Activated naive CD8-positive, alpha-beta T cell treated with anti-CD3 and anti-CD28 coated beads, Interleukin-2, amount 50 U/mL, for 24 hours (primary cell): Measurements from ENCODE around the gene DUS2.
A peak's percentile ranks its signal among the peaks of the same experiment; 100 is the strongest.
"Not testable (repeated sequence)": the region's sequence is repeated elsewhere in the genome, so short reads cannot be mapped to it uniquely, and the experiment has no call there.

Source experiments
- ATAC-seq: fragments of 150-1000 bp; cut with Tn5 transposase; one replicate; pipeline ENCODE4 v1.10.0; 2021
- DNase-seq: peaks from one replicate; pipeline ENCODE4 v3.0.0; 2021
- H3K27ac Mint-ChIP-seq: one replicate; pipeline ENCODE4 v1.8.0; 2021; ENCODE audit warnings: mild to moderate bottlenecking, mixed read lengths
- H3K27me3 Mint-ChIP-seq: one replicate; pipeline ENCODE4 v1.8.0; 2021; ENCODE audit warnings: mixed read lengths
- H3K36me3 Mint-ChIP-seq: one replicate; pipeline ENCODE4 v1.8.0; 2021; ENCODE audit warnings: low read depth, mixed read lengths
- H3K4me1 Mint-ChIP-seq: one replicate; pipeline ENCODE4 v1.8.0; 2021; ENCODE audit warnings: mixed read lengths
- H3K4me3 Mint-ChIP-seq: one replicate; pipeline ENCODE4 v1.8.0; 2021; ENCODE audit warnings: mild to moderate bottlenecking, moderate library complexity, mixed read lengths
- H3K9me3 Mint-ChIP-seq: one replicate; pipeline ENCODE4 v1.8.0; 2021; ENCODE audit warnings: mixed read lengths

DUS2 gene

GRCh38 chr16:68096491-68096890 is 73.4 kb downstream of the DUS2 start:
- Mint-ChIP-seq H3K27ac (peak overlapping the region; percentile 1), H3K27me3 (no peaks in the 10 kb centered on the region), H3K9me3 (no peaks in the 10 kb centered on the region), H3K4me1 (peaks cover 82% of the 10 kb centered on the region), H3K36me3 (peaks cover 6% of the 10 kb centered on the region), H3K4me3 (no peak overlapping the region)
- DNase-seq (no peak), ATAC-seq (no peak)

- Mint-ChIP-seq H3K4me3 (no peak overlapping the region), H3K27ac (peak overlapping the region; percentile 1), H3K36me3 (peaks cover 9% of the 10 kb centered on the region)
Observed at GRCh38 chr16:68097088-68097487, 74.0 kb downstream of the DUS2 start.

GRCh38 chr16:68097895-68098294 is 74.8 kb downstream of the DUS2 start:
- Mint-ChIP-seq H3K27me3 (no peaks in the 10 kb centered on the region), H3K4me1 (peaks cover 82% of the 10 kb centered on the region), H3K4me3 (no peak overlapping the region), H3K36me3 (peaks cover 15% of the 10 kb centered on the region), H3K27ac (no peak overlapping the region), H3K9me3 (no peaks in the 10 kb centered on the region)
- ATAC-seq, result no peak
- DNase-seq, result no peak

More at GRCh38 chr16:68097088-68097487, 74.0 kb downstream of the DUS2 start:
- ATAC-seq, result no peak
- Mint-ChIP-seq H3K4me1 (peaks cover 81% of the 10 kb centered on the region), H3K27me3 (no peaks in the 10 kb centered on the region), H3K9me3 (no peaks in the 10 kb centered on the region)
- DNase-seq, result no peak

GRCh38 chr16:68100488-68100887 is 77.4 kb downstream of the DUS2 start:
- DNase-seq (no peak), ATAC-seq (peak; percentile 46)
- Mint-ChIP-seq H3K27me3 (no peaks in the 10 kb centered on the region), H3K27ac (peak overlapping the region; percentile 1), H3K4me1 (peaks cover 82% of the 10 kb centered on the region), H3K4me3 (no peak overlapping the region), H3K9me3 (peaks cover 7% of the 10 kb centered on the region), H3K36me3 (peaks cover 32% of the 10 kb centered on the region)

GRCh38 chr16:68105611-68106010 is 82.5 kb downstream of the DUS2 start:
- Mint-ChIP-seq H3K4me1 (peaks cover 81% of the 10 kb centered on the region), H3K27me3 (no peaks in the 10 kb centered on the region), H3K9me3 (peaks cover 32% of the 10 kb centered on the region), H3K36me3 (peaks cover 49% of the 10 kb centered on the region), H3K4me3 (no peak overlapping the region), H3K27ac (peak overlapping the region; percentile 11)
- no peak for ATAC-seq
- DNase-seq, result no peak

- not testable (repeated sequence) for H3K27ac Mint-ChIP-seq
- peaks cover 85% of the 10 kb centered on the region for H3K4me1 Mint-ChIP-seq
Observed at GRCh38 chr16:68107230-68107928, 84.3 kb downstream of the DUS2 start.

GRCh38 chr16:68109156-68109555 is 86.1 kb downstream of the DUS2 start:
- not testable (repeated sequence) for H3K27me3 Mint-ChIP-seq, ATAC-seq, H3K4me3 Mint-ChIP-seq, H3K27ac Mint-ChIP-seq, DNase-seq
- Mint-ChIP-seq H3K4me1 (peaks cover 86% of the 10 kb centered on the region), H3K36me3 (peaks cover 53% of the 10 kb centered on the region), H3K9me3 (peaks cover 48% of the 10 kb centered on the region)

More at GRCh38 chr16:68107230-68107928, 84.3 kb downstream of the DUS2 start:
- not testable (repeated sequence) for DNase-seq, ATAC-seq, H3K27me3 Mint-ChIP-seq, H3K4me3 Mint-ChIP-seq
- H3K36me3 Mint-ChIP-seq, result peaks cover 57% of the 10 kb centered on the region
- peaks cover 42% of the 10 kb centered on the region for H3K9me3 Mint-ChIP-seq

- H3K36me3 Mint-ChIP-seq, result peaks cover 40% of the 10 kb centered on the region
- not testable (repeated sequence) for H3K4me3 Mint-ChIP-seq
Observed at GRCh38 chr16:68110611-68111010, 87.5 kb downstream of the DUS2 start.

GRCh38 chr16:68111379-68111778 is 88.3 kb downstream of the DUS2 start:
- DNase-seq (no peak), ATAC-seq (no peak)
- peaks cover 40% of the 10 kb centered on the region for H3K9me3 Mint-ChIP-seq
- no peak overlapping the region for H3K4me3 Mint-ChIP-seq
- peak overlapping the region; percentile 16 for H3K27ac Mint-ChIP-seq
- peaks cover 39% of the 10 kb centered on the region for H3K36me3 Mint-ChIP-seq
- no peaks in the 10 kb centered on the region for H3K27me3 Mint-ChIP-seq
- peaks cover 87% of the 10 kb centered on the region for H3K4me1 Mint-ChIP-seq

More at GRCh38 chr16:68110611-68111010, 87.5 kb downstream of the DUS2 start:
- not testable (repeated sequence) for DNase-seq, ATAC-seq, H3K27me3 Mint-ChIP-seq, H3K27ac Mint-ChIP-seq
- peaks cover 41% of the 10 kb centered on the region for H3K9me3 Mint-ChIP-seq
- peaks cover 86% of the 10 kb centered on the region for H3K4me1 Mint-ChIP-seq

GRCh38 chr16:68113059-68113761 is 90.1 kb downstream of the DUS2 start:
- Mint-ChIP-seq H3K36me3 (peaks cover 40% of the 10 kb centered on the region), H3K4me3 (no peak overlapping the region), H3K27ac (peak overlapping the region; percentile 52)

GRCh38 chr16:68113765-68114240 is 90.7 kb downstream of the DUS2 start:
- Mint-ChIP-seq H3K9me3 (peaks cover 31% of the 10 kb centered on the region), H3K4me3 (no peak overlapping the region), H3K36me3 (peaks cover 35% of the 10 kb centered on the region), H3K4me1 (peaks cover 91% of the 10 kb centered on the region), H3K27ac (no peak overlapping the region), H3K27me3 (no peaks in the 10 kb centered on the region)
- ATAC-seq, result peak; percentile 71
- DNase-seq, result no peak

More at GRCh38 chr16:68113059-68113761, 90.1 kb downstream of the DUS2 start:
- no peak for ATAC-seq
- DNase-seq, result no peak
- Mint-ChIP-seq H3K4me1 (peaks cover 91% of the 10 kb centered on the region), H3K9me3 (peaks cover 37% of the 10 kb centered on the region), H3K27me3 (no peaks in the 10 kb centered on the region)

- peaks cover 91% of the 10 kb centered on the region for H3K4me1 Mint-ChIP-seq
- DNase-seq, H3K4me3 Mint-ChIP-seq, ATAC-seq, H3K27me3 Mint-ChIP-seq, H3K27ac Mint-ChIP-seq: not testable (repeated sequence)
- H3K9me3 Mint-ChIP-seq, result peaks cover 20% of the 10 kb centered on the region
- H3K36me3 Mint-ChIP-seq, result peaks cover 24% of the 10 kb centered on the region
Observed at GRCh38 chr16:68114939-68115338, 91.9 kb downstream of the DUS2 start.

GRCh38 chr16:68115851-68116250 is 92.8 kb downstream of the DUS2 start:
- H3K27ac Mint-ChIP-seq, result peak overlapping the region; percentile 16
- H3K27me3 Mint-ChIP-seq, result no peaks in the 10 kb centered on the region
- H3K4me1 Mint-ChIP-seq, result peaks cover 96% of the 10 kb centered on the region
- peaks cover 16% of the 10 kb centered on the region for H3K9me3 Mint-ChIP-seq
- no peak overlapping the region for H3K4me3 Mint-ChIP-seq
- ATAC-seq, result no peak
- H3K36me3 Mint-ChIP-seq, result peaks cover 19% of the 10 kb centered on the region
- no peak for DNase-seq

GRCh38 chr16:68116256-68116867 is 93.3 kb downstream of the DUS2 start:
- H3K9me3 Mint-ChIP-seq, result peaks cover 13% of the 10 kb centered on the region
- H3K27ac Mint-ChIP-seq, result peak overlapping the region; percentile 8
- peaks cover 14% of the 10 kb centered on the region for H3K36me3 Mint-ChIP-seq
- ATAC-seq, result peak; percentile 38
- H3K4me3 Mint-ChIP-seq, result no peak overlapping the region
- H3K4me1 Mint-ChIP-seq, result peaks cover 94% of the 10 kb centered on the region
- no peak for DNase-seq
- H3K27me3 Mint-ChIP-seq, result no peaks in the 10 kb centered on the region
